OCI-LY3 (cell line): ENCODE results near the gene RAB2B.

Experiments
- CTCF ChIP-seq: fragments of 200-600, 300-600 bp; sonication (generic); IDR thresholded peaks from 2 replicates; pipeline ENCODE4 v1.5.1; 2014; ENCODE audit warnings: antibody characterized with exemption, low read length, low read depth
- EZH2phosphoT487 ChIP-seq: fragments of 200-600 bp; shearing (Covaris generic); IDR thresholded peaks from 2 replicates; pipeline ENCODE4 v1.6.1; 2018; ENCODE audit warnings: antibody characterized with exemption, mixed run types, low read depth

GRCh38 chr14:21494902-21495762 is 18.4 kb upstream of the RAB2B start:
- TF ChIP-seq CTCF (no peak), EZH2phosphoT487 (no peak)
